HG02642 (cell line): ENCODE data around the gene ENG.

Experiments used
- ATAC-seq: cut with Tn5 transposase; IDR thresholded peaks from one replicate; pipeline ENCODE4 v1.9.1; 2021; ENCODE audit warnings: mild to moderate bottlenecking; ENCODE audit not compliant: unreplicated experiment, poor library complexity

ENG gene

DNA sequence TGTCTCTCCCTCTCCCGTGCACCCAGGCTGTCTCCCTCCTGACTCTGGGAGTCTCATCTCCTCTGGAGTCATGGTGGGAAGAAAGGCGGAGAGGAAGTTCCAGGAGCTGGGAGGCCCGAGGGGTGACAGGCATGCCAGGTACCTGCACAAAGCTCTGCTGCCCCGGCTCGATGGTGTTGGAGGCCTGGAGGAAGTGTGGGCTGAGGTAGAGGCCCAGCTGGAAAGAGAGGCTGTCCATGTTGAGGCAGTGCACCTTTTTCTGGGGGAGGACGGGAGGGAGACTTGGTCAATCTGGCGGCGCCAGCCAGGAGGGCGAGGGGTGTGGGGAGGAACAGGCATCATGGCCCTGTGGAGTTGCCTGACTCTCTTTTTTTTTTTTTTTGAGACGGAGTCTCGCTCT lies 35.9 kb downstream of the ENG start:
- ATAC-seq: no peak

DNA sequence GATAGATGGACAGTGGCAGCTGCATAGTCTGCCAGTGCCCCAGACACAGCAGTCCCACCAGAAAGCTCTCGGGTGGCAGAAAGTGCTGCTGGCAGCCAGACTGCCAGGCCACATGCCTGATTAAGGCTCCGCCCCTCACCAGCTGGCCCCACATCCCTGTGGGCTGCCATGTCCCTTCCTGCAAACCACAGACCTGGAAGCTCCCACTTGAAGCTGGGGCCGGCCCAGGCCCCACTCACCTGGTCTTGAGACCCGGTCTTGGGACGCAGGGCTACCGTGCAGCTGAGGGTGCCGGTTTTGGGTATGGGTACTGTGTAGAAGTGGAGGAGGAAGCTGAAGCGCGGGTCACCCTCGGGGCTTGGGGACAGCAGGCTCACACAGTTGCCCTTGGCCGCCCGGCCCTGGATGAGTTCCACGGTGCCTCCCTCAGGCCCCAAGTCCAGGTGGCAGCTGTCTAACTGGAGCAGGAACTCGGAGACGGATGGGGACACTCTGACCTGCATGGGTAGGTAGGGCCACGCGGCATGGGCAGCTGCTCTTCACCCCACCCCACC lies 36.5 kb downstream of the ENG start:
- no peak for ATAC-seq

DNA sequence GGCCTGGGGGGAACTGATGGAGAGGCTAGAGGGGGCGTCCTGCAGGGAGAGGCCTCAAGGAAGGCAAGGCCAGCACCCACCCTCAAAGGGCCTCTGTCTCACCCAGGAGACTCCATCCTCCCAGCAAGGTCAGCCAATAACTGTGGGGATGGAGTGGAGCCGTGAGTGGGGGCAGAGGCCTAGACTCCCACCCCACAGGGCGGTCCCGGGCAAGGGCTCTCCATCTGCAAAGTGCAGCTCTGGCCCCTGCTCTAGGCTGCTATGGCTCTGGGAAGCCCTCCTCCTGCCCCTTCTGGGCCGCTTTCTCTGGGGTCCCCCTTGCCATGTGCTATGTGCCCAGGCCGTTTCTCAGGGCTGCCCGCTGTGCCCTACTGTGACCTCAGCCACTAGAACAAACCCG lies 37.7 kb downstream of the ENG start:
- ATAC-seq: no peak

DNA sequence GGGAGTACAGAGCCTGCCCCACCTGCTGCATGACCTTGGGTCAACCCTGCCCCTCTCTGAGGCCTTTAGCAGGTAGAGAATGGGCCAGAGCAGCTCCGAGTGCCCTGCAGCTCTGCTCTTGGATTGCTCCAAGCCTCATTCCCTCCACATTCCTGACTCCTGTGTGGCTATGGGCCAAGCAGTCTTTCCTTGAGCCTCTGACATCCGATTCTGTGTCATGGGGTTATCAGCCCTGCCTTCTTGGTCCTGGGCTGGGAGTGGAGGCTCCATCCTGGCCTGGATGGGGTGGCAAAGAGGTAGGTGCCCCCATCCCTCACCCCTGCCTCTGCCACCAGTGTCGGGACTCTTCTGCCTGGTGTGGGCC lies 38.1 kb downstream of the ENG start:
- no peak for ATAC-seq

DNA sequence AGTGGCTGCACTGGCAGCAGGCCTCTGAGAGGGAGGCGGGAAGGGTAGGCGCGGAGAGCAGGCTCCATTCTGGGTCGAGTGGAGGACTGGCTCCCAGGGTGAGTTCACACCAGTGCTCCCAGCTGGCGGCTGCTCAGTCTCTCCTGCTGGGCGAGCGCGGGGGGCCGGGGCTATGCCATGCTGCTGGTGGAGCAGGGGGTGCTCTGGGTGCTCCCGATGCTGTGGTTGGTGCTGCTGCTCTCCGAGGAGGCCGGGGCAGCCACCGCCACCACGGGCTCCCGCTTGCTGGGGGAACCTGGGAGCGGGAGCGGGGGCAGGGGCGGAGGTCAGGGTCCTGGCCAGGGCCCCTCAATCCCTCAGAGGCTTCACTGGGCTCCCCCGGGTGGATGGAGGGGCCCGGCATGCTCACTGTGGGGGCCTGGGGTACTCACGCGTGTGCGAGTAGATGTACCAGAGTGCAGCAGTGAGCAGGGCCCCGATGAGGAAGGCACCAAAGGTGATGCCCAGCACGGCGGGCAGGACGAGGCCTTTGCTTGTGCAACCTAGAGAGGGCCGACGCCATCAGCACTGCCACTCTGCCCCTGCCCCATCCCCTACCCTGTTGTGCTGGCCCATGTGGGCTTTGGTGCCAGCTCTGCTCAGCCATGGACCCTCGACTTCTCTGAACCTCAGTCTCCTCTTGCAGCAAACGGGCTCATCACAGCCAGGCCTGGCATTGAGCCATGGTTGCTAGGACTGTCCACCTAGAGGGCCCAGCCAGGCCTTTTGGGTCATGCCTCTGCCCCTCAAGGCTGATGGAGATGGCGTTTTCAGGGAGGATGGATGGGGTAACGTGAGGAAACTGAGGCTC lies 38.7 kb downstream of the ENG start:
- ATAC-seq: no peak

DNA sequence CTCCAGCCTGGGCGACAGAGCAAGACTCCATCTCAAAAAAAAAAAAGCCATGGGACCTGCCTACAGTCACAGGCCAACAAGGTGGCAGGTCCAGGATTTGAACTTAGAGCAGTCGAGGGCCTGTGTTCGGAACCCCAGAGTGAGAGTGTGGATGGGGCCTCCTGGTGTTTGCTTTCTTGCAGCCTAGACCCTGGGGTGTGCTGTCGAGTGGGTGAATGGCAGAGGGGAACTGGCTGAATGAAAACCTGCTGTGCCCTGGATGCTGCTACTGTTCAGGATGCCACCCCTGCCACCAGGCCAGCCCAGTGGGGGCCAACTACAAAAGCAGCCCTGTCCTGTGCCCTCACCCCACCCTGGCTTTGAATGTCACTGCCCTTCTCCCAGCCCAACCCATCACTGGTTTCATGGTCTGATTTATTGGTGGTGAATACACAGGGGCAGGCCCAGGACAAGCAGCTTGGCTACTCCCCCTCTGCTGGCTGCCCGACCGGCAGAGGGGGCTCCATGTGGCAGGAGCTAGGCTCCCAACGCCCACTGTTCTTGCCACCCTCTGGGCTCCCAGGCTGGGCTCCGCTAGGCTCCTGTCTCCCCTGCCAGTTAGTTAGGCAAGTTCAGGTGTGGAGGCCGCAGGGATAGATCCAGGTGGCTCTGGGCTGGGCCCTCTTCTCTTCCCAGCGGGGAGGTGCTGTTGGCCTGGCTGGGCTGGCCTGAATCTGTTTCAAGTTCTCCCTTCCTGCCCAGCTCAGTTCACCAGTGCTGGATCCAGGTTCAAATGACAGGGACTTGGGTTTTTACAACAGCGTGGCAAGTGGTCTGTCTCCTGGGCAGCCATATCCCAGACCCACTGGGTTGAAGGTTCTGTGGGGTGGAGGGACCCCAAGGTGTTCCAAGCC lies 39.6 kb downstream of the ENG start:
- ATAC-seq: no peak

DNA sequence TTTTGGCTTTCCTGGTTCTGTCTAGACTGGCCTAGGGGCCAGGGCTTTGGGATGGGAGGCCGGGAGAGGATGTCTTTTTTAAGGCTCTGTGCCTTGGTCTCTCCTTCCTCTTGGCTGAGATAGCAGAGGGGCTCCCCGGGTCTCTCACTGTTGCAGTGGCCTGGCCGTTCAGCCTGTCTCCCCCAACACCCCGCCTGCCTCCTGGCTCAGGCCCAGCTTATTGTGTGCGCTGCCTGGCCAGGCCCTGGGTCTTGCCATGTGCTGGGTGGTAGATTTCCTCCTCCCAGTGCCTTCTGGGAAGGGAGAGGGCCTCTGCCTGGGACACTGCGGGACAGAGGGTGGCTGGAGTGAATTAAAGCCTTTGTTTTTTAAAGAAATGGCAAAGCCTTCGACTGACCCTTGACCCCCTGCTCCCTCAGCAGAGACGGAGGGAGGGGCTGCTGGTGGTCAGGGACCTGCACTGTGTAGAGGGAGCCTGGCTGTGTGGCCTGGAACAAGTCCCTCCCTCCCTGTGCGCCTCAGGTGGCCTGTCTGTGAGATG lies 40.7 kb downstream of the ENG start:
- ATAC-seq: no peak

DNA sequence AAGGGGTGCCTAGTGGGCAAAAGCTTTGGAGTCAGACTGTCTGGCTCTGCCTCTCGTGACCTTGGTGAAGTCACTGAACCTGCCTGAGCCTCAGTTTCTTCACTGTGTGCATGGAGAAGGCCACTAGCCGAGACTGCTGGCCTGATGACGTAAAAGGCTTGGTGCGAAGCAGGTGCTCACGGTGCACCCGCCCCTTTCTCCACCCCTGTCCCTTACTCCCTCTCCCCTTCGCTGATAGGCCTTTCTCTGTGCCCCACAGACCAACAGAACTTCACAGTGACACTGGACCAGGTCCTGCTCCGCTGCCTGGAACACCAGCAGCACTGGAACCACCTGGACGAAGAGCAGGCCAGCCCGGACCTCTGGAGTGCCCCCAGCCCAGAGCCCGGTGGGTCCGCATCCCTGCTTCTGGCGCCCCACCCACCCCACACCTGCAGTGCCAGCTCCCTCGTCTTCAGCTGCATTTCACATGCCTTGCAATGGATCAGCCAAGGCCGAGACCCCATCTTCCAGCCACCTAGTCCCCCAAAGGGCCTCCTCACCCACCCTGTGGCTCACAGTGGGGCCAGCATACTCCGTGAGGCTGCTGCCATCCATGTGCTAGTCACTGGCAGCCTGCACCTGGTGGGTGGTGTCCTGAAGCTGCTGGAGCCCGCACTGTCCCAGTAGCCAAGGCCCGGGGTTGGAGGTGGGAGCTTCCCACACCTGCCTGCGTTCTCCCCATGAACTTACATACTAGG lies 41.4 kb downstream of the ENG start:
- ATAC-seq: no peak

DNA sequence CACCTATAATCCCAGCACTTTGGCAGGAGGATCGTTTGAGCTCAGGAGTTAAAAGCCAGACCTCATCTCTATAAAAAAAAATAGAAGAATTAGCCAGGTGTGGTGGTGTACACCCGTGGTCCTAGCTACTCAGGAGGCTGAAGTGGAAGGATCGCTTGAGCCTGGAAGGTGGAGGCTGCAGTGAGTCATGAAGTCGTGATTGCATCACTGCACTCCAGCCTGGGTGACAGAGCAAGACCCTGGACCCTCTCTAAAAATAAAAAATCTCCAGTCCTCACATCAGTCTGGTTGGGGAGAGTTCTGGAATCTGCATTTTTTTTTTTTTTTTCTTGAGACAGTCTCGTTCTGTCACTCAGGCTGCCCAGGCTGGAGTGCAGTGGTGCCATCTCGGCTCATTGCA lies 42.4 kb downstream of the ENG start:
- no peak for ATAC-seq

DNA sequence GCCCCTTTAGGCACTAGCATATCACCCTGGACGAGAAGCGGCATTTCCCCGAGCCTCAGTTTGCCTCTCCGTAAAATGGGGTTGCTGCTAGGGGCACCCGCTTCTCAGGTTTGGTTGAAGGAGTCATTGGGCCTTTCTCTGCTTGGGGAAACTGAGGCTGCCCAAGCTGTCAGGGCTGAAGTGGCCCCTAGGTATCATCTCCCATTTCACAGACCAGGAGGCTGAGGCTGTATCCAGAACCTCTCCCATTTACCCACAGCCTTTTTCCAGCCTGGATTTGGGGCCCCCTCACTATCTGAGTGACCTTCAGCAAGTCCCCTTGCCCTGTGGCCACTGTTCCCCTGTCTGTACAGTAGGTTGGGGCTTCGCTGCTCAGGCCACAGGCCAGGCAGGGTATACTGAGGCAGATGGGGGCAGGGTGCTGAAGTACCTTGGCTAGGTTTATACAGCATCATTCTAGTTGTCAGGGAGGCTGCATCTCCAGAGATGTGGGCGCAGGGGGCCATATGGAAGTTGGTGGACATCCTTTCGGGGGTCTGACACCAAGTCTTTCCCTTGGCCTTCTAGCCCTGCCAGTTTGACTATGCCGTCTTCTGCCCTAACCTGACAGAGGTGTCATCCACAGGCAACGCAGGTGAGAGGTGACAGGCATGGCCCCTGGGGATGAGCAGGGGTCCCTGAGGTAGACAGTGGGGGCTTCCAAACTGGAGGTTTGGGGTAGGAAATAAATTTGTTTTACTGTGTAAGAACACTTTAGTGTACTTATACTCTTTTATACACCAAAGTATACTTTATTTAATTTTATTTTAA lies 43.9 kb downstream of the ENG start:
- no peak for ATAC-seq

DNA sequence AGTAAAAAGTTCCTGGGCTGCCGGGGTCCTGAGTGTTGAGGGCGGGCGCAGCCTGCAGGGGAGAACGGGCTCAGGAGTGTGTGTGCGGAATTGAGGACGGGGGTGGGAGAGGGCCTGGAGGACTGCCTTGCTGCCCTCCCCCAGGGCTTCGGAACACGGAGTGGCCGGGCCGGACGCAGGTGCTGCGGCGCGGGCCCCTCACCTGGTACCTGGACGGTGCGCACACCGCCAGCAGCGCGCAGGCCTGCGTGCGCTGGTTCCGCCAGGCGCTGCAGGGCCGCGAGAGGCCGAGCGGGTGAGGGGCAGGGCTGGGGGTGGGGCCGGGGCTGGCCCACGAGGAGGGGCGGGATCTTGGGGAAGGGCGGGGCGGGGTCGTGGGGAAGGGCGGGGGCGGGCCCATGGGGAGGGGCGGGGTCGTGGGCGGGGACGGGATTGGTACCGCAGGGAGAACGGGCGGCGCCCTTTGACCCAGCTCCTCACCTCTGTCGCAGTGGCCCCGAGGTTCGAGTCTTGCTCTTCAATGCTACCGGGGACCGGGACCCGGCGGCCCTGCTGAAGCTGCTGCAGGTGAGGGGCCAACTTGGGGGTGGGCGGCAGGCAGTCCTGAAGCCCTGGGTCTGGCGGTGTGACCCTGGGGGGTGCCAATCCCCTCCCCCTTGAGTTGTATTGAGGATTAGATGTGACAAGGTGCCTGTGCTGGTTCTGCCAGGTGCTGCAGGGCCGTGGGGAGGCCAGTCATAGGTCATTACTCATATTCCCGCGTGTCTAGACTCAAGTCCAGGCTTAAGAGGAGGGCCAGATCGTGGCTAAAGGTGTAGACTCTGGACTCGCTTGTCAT lies 44.7 kb downstream of the ENG start:
- no peak for ATAC-seq

DNA sequence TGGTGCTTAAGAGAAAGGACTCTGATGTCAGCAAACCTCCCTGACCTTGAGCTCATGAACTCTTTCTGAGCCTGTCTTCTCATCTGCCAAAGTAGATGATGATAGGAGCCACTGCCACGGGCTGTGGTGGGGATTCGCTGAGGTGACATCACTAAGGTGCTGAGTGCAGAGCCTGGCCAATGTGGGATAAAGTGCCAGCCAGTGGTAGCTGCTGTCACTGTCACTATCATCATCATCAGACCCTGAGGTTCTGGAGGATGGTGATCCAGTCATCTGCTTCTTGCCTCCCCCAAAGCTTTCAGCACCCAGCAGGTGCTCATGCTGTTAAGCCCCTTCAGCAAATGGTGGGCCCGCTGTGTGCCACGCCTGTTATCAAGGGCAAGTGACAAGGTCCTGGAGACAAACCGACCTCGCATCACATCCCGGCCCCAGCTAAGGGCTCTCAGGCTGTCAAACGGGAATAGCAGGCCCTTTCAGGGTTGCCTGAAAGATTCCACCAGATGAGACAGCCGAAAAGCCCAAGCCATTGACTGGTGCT lies 45.4 kb downstream of the ENG start:
- ATAC-seq: no peak

DNA sequence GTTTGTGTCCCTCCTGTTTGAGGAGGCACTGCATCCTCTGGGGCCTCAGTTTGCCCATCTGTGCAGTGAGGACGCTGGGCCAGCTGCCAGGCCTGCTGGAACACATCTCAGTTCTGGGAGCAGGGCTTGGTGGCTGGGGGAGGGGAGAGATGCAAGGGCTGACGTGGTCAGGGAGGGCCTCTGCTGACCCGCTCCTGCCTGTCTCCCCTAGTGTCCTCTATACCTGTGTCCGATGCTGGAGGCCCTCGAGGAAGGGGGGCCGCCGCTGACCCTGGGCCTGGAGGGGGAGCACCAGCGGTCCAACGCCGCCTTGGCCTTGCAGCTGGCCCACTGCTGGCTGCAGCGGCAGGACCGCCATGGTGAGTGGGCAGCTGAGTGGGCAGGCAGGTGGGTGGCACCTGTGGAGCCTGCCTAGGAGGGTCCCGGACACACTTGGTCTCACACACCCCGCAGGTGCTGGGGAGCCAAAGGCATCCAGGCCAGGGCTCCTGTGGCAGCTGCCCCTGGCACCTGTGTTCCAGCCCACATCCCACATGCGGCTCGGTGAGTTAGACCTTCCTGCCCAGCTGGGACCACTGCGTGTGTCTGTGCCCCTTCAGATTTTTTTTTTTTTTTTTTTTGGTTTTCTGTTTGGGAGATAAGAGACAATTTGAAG lies 46.0 kb downstream of the ENG start:
- ATAC-seq: no peak

DNA sequence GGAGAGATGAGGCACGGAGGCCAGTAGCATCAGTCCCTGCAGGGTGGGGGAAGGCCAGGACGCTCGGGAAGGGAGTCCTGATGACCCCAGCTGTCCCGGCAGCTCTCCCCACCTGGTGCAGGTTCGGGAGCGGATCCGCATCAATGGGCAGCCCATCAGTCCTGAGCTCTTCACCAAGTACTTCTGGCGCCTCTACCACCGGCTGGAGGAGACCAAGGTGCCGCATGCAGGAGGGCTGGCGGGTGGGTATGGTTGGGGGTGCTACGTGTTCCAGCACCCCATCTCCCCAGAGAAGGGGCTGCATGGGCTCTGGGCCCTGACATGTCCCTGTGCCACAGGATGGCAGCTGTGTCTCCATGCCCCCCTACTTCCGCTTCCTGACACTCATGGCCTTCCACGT lies 47.6 kb downstream of the ENG start:
- no peak for ATAC-seq

DNA sequence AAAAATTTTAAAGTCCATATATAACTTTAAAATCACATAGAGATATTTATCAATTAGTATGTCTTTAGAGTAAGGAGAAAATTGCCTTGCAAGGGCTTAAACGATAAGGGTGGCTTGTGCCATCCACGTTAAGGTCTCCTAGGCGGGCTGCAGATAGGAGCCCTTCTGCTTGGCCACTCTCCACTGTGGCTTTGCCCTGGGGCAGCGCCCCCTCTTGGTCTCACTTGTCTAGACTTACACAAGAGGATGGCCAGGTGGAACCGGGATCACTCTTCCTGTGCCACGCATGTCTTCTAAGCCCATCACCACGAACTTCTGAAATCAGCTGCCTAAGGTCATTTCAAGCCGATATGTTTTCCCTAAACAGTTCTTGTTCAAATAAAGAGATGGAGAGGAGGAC lies 48.8 kb downstream of the ENG start:
- no peak for ATAC-seq

DNA sequence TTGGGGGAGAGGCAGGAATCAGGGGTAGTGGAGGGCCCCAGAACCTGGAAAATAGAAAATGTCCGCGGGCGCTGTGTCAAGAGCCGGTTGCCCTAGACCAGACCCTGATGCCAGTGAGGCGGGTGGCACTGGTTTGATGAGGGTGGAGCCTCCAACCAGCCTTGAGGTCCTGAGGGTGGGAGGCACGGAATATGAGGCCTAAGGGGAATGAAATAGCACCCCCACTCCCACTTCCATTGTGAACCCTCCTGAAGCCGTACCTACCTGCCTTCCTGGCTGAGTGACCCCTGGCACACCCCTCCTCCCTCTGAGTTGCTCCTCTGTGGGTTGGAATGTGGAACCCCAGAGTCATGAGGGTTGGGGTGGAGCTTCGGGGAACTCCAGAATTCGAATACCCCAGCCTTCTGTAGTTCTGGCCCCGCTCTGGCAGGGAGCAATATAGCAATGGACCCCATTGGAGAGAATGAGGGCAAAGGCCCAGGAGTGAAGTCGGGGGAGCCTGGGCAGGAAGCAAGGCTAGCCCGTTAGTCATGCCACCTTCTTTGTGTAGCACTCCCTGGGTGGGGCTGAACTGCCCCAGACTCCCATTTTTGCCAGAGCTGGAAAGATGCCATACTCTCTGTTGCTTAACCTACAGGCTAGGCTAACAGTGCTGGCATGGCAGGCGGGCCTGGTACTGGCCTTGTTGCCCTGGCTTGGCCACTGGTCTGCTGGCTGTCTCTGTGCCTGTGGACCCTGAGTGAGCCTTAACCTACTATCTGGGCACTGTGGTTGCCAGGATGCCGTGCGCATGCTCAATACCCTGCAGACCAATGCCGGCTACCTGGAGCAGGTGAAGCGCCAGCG lies 50.7 kb downstream of the ENG start:
- peak; percentile 12 for ATAC-seq
